ENCODE results near the gene ATP5PO.
A peak's percentile ranks its signal among the peaks of the same experiment; 100 is the strongest.

Gene ATP5PO

GRCh38 chr21:33896691-33897090 lies 18.9 kb downstream of the ATP5PO start:
- no peak for DNase-seq (ENCODE audit: low spot score)
- no peak for TF ChIP-seq CTCF (conservative IDR thresholded peaks at IDR 0.05; ENCODE audit: low read depth)
- ChIA-PET CTCF (interaction anchor here (0.7 kb wide), 1 partner anchor 731 kb away, joined by 3 read pairs; no protein-coding TSS in a partner anchor), POLR2A (ENCODE audit: low non-redundant PET) (no interaction called here)
- H3K27ac ChIP-seq, result no peak overlapping the region

GRCh38 chr21:33895356-33895755 lies 20.2 kb downstream of the ATP5PO start:
- TF ChIP-seq CTCF (conservative IDR thresholded peaks at IDR 0.05; ENCODE audit: low read depth), result no peak
- ChIA-PET POLR2A (ENCODE audit: low non-redundant PET) (no interaction called here), CTCF (interaction anchor here (0.7 to 1.2 kb wide), 5 partner anchors 12 to 145 kb away, joined by 3 to 6 read pairs (median 3); no protein-coding TSS in a partner anchor)
- no peak overlapping the region for H3K27ac ChIP-seq
- no peak for DNase-seq (ENCODE audit: low spot score)

GRCh38 chr21:33894736-33895288 lies 20.8 kb downstream of the ATP5PO start:
- no peak overlapping the region for H3K27ac ChIP-seq
- DNase-seq (ENCODE audit: low spot score), result peak; percentile 82

GRCh38 chr21:33893917-33894316 lies 21.7 kb downstream of the ATP5PO start:
- no peak for DNase-seq (ENCODE audit: low spot score)
- no peak for TF ChIP-seq CTCF (conservative IDR thresholded peaks at IDR 0.05; ENCODE audit: low read depth)
- ChIA-PET POLR2A (ENCODE audit: low non-redundant PET) (no interaction called here), CTCF (interaction anchor here (0.6 to 1.5 kb wide), 6 partner anchors 8 to 312 kb away, joined by 3 to 8 read pairs (median 3); no protein-coding TSS in a partner anchor)
- no peak overlapping the region for H3K27ac ChIP-seq

More at GRCh38 chr21:33894736-33895288, 20.8 kb downstream of the ATP5PO start:
- ChIA-PET CTCF (interaction anchor here (0.7 to 1.2 kb wide), 5 partner anchors 12 to 145 kb away, joined by 3 to 6 read pairs (median 3); no protein-coding TSS in a partner anchor), POLR2A (ENCODE audit: low non-redundant PET) (no interaction called here)
- TF ChIP-seq CTCF (conservative IDR thresholded peaks at IDR 0.05; ENCODE audit: low read depth), result peak; percentile 80

GRCh38 chr21:33892853-33893252 lies 22.8 kb downstream of the ATP5PO start:
- no peak for DNase-seq (ENCODE audit: low spot score)
- H3K27ac ChIP-seq, result no peak overlapping the region
- ChIA-PET POLR2A (ENCODE audit: low non-redundant PET) (interaction anchor here (0.6 kb wide), 1 partner anchor 52 kb away, joined by 3 read pairs; no protein-coding TSS in a partner anchor), CTCF (interaction anchor here (1.5 kb wide), 1 partner anchor 9 kb away, joined by 3 read pairs; no protein-coding TSS in a partner anchor)
- no peak for TF ChIP-seq CTCF (conservative IDR thresholded peaks at IDR 0.05; ENCODE audit: low read depth)

GRCh38 chr21:33890187-33890586 lies 25.4 kb downstream of the ATP5PO start:
- POLR2A ChIA-PET (ENCODE audit: low non-redundant PET), result no interaction called here
- no peak overlapping the region for H3K27ac ChIP-seq
- DNase-seq (ENCODE audit: low spot score), result no peak
- CTCF ChIA-PET, result interaction anchor here (0.5 kb wide), 1 partner anchor 13 kb away, joined by 5 read pairs; no protein-coding TSS in a partner anchor
- no peak for TF ChIP-seq CTCF (conservative IDR thresholded peaks at IDR 0.05; ENCODE audit: low read depth)

All from RWPE1 (cell line).